NCI-H2227 (cell line): ENCODE results near the gene MTG2.

Experiments used
- DNase-seq: peaks from one replicate; lab custom pipeline; 2025; ENCODE audit not compliant: unreplicated experiment; lab: John Stamatoyannopoulos, UW

MTG2 gene

GRCh38 chr20:62203378-62204030, 20.7 kb downstream of the MTG2 start:
- DNase-seq = no peak

- DNase-seq = no peak
These were observed 23.0 kb downstream of the MTG2 start for GRCh38 chr20:62205618-62206387.

GRCh38 chr20:62206388-62206775, 23.6 kb downstream of the MTG2 start:
- no peak for DNase-seq

GRCh38 chr20:62208061-62208794, 25.4 kb downstream of the MTG2 start:
- DNase-seq = no peak

- no peak for DNase-seq
These were observed 26.2 kb downstream of the MTG2 start for GRCh38 chr20:62208795-62209755.

- no peak for DNase-seq
These were observed 27.1 kb downstream of the MTG2 start for GRCh38 chr20:62209850-62210495.

- peak; percentile 91 for DNase-seq
These were observed 27.6 kb downstream of the MTG2 start for GRCh38 chr20:62210496-62210855.

- DNase-seq = no peak
These were observed 28.4 kb downstream of the MTG2 start for GRCh38 chr20:62211216-62211615.

GRCh38 chr20:62211769-62212288, 29.0 kb downstream of the MTG2 start:
- DNase-seq = no peak

GRCh38 chr20:62212299-62212698, 29.5 kb downstream of the MTG2 start:
- DNase-seq = peak; percentile 77

GRCh38 chr20:62214067-62214466, 31.2 kb downstream of the MTG2 start:
- no peak for DNase-seq

GRCh38 chr20:62215020-62215990, 32.5 kb downstream of the MTG2 start:
- DNase-seq = no peak

- no peak for DNase-seq
These were observed 33.3 kb downstream of the MTG2 start for GRCh38 chr20:62215991-62216635.

- no peak for DNase-seq
These were observed 34.1 kb downstream of the MTG2 start for GRCh38 chr20:62216636-62217566.

- DNase-seq = no peak
These were observed 35.3 kb downstream of the MTG2 start for GRCh38 chr20:62217913-62218773.
